ENCODE results near the gene CLMN.

CLMN gene

GRCh38 chr14:95190857-95191256 lies 128.9 kb downstream of the CLMN start:
- TF ChIP-seq, protein P1, sequence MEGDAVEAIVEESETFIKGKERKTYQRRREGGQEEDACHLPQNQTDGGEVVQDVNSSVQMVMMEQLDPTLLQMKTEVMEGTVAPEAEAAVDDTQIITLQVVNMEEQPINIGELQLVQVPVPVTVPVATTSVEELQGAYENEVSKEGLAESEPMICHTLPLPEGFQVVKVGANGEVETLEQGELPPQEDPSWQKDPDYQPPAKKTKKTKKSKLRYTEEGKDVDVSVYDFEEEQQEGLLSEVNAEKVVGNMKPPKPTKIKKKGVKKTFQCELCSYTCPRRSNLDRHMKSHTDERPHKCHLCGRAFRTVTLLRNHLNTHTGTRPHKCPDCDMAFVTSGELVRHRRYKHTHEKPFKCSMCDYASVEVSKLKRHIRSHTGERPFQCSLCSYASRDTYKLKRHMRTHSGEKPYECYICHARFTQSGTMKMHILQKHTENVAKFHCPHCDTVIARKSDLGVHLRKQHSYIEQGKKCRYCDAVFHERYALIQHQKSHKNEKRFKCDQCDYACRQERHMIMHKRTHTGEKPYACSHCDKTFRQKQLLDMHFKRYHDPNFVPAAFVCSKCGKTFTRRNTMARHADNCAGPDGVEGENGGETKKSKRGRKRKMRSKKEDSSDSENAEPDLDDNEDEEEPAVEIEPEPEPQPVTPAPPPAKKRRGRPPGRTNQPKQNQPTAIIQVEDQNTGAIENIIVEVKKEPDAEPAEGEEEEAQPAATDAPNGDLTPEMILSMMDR (IDR thresholded peaks at IDR 0.05; ENCODE audit: low read depth, low read length) = no peak
- no peak overlapping the region for H3K4me3 ChIP-seq (ENCODE audit: low read depth, low read length)
- 0 out of 2 replicates have a peak, but pooled peaks cover 1% of the 10 kb centered on the region for H3K27me3 ChIP-seq
- H3K9me3 ChIP-seq = no peaks in the 10 kb centered on the region
- H3K36me3 ChIP-seq = no peaks in the 10 kb centered on the region
- DNase-seq = no peak
- no peaks in the 10 kb centered on the region for H3K4me1 ChIP-seq

GRCh38 chr14:95190346-95190840 lies 129.3 kb downstream of the CLMN start:
- no peaks in the 10 kb centered on the region for H3K36me3 ChIP-seq
- no peaks in the 10 kb centered on the region for H3K4me1 ChIP-seq
- H3K27me3 ChIP-seq = 0 out of 2 replicates have a peak, but pooled peaks cover 4% of the 10 kb centered on the region
- H3K4me3 ChIP-seq (ENCODE audit: low read depth, low read length) = no peak overlapping the region
- DNase-seq = no peak
- H3K9me3 ChIP-seq = no peaks in the 10 kb centered on the region
- TF ChIP-seq, protein P1 (IDR thresholded peaks at IDR 0.05; ENCODE audit: low read depth, low read length) = no peak

DNA sequence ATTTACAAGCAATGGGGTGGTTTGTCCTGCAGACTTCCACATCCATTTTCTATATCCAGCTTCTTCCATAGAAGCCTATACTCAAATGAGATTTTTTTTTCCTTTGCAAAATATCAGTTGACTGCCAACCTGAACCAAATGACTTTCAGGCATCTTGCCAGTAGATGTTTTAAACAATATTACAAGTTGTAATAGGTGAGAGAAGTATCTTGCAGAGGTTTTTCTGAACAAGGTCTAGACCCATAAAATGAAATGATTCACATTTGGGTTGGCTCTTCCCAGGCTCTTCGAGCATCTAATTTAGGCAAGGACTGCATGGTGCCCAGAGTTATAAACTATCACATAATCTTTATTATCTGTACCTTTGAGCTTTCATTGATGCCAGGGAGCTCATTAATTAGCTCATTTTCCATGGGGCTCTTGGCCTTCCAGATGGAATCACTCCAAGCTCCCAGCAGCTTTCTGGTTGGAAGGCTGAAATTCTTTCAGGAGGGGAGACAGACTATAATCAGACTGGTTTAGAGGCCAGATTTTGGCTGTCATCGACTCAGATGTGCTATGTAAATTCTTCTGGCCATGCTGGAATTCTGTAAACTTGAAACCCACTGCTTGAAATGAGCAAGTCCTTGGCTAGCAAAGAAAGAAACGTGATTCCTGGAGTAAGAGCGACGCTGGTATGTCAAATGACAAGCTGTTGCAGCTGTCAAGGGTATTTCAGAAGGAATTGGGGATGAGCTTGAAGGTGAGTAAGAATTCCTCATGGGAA lies 130.2 kb downstream of the CLMN start:
- Histone ChIP-seq H3K4me1 (no peaks in the 10 kb centered on the region), H3K36me3 (no peaks in the 10 kb centered on the region), H3K9me3 (no peaks in the 10 kb centered on the region), H3K4me3 (ENCODE audit: low read depth, low read length) (no peak overlapping the region), H3K27me3 (0 out of 2 replicates have a peak, but pooled peaks cover 4% of the 10 kb centered on the region)
- DNase-seq = no peak
- TF ChIP-seq, protein P1 (IDR thresholded peaks at IDR 0.05; ENCODE audit: low read depth, low read length) = no peak

DNA sequence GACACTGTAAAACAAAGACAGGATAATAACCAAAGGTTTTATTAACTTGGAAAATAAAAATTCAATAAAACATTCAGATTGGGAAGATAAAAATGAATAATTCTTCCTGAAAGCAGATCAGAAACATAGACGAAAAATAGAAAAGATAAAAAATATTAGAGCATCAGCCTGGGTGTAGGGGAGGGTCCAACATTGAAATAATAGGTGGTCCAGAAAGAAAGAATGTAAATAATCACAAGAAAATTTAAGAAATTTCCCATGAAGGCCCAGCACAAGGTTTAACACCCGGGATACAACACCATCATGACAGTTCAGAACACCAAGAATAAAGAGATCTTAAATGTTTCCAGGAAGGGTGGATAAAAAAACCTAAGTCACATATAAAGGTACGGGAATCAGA lies 131.3 kb downstream of the CLMN start:
- H3K9me3 ChIP-seq = no peaks in the 10 kb centered on the region
- DNase-seq = no peak
- no peaks in the 10 kb centered on the region for H3K4me1 ChIP-seq
- no peaks in the 10 kb centered on the region for H3K36me3 ChIP-seq
- TF ChIP-seq, protein P1 (IDR thresholded peaks at IDR 0.05; ENCODE audit: low read depth, low read length) = no peak
- H3K27me3 ChIP-seq = 0 out of 2 replicates have a peak, but pooled peaks cover 4% of the 10 kb centered on the region
- H3K4me3 ChIP-seq (ENCODE audit: low read depth, low read length) = no peak overlapping the region

DNA sequence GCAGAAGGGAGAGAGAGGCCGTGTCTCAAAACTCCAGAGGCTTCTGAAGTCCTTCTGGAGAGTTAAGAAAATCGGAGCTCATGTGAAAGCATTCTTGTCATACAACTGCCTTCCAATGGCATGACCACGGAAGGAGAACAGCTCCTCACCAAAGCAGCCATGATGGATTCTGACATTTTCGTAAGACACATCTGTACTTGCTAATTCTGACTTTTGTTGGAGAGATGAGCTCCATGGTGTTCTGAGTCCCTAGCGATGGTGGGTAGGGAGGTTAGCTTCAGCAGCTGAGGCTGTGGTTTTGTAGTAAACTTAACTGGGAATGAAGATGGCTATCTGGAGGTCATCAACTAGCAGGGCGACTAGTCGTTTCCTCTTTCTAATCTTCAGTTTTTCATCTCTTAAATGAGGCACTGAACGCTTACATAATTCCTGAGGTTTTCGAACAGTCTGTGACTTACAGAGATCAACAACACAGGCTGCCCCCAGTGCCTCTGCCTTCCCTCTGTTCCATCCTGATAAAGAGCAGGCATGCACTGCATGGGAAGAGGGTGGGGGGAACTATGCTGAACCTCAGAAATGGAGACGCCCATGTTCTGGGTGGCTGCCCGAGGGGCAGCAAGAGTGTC lies 133.8 kb downstream of the CLMN start:
- no peaks in the 10 kb centered on the region for H3K36me3 ChIP-seq
- no peak overlapping the region for H3K4me3 ChIP-seq (ENCODE audit: low read depth, low read length)
- no peak for DNase-seq
- 0 out of 2 replicates have a peak, but pooled peaks cover 4% of the 10 kb centered on the region for H3K27me3 ChIP-seq
- no peaks in the 10 kb centered on the region for H3K4me1 ChIP-seq
- TF ChIP-seq, protein P1 (IDR thresholded peaks at IDR 0.05; ENCODE audit: low read depth, low read length) = no peak
- H3K9me3 ChIP-seq = no peaks in the 10 kb centered on the region
